GM12891 (cell line): ENCODE results near the gene RANBP17. TPM values are rescaled to one million over a fixed set of nuclear protein-coding genes. Genes with fewer than 3 reads are reported as not detected.
"Not testable (repeated sequence)": the region's sequence is repeated elsewhere in the genome, so short reads cannot be mapped to it uniquely, and the experiment has no call there.

Experiments
- DNase-seq: peaks from one replicate; pipeline ENCODE4 v3.0.0; 2011; ENCODE audit warnings: low spot score; ENCODE audit not compliant: insufficient read length
- FAIRE-seq: peaks from 2 replicates; lab custom pipeline; 2011; peaks lifted over from hg19 to GRCh38; lab: Jason Lieb, UNC
- PAX5 ChIP-seq: IDR thresholded peaks from 2 replicates; pipeline ENCODE4 v1.6.1; 2011; ENCODE audit warnings: low read length, moderate library complexity, mild to moderate bottlenecking; ENCODE audit not compliant: insufficient read depth, severe bottlenecking
- POLR2A ChIP-seq: IDR thresholded peaks from 2 replicates; pipeline ENCODE4 v1.6.1; 2011; ENCODE audit warnings: low read depth, low read length, control low read depth
- POLR2AphosphoS5 ChIP-seq: IDR thresholded peaks from 2 replicates; pipeline ENCODE4 v1.6.1; 2011; ENCODE audit warnings: low read depth, low read length, control low read depth
- POU2F2 ChIP-seq: IDR thresholded peaks from 2 replicates; pipeline ENCODE4 v1.6.1; 2011; ENCODE audit warnings: low read depth, mild to moderate bottlenecking, control low read depth, low read length, moderate library complexity
- SPI1 ChIP-seq: IDR thresholded peaks from 2 replicates; pipeline ENCODE4 v1.6.1; 2011; ENCODE audit warnings: low read depth, low read length, control low read depth
- TAF1 ChIP-seq: IDR thresholded peaks from 2 replicates; pipeline ENCODE4 v1.6.1; 2011; ENCODE audit warnings: low read depth, low read length, control low read depth
- polyA plus RNA-seq: library from polyadenylated mRNA; unstranded; fragments of >200 nt; gene quantifications from one replicate; pipeline ENCODE4 v1.2.1, GENCODE V29; 2012; ENCODE audit warnings: low read depth, missing spikeins, inconsistent platforms; ENCODE audit not compliant: missing spikeins

The RANBP17 gene
- polyA plus RNA-seq: not detected

GRCh38 chr5:170861917-170862766 lies at the start of gene RANBP17:
TSS of gene RANBP17 (plus strand) at chr5:170862018.
- DNase-seq (peak; percentile 11), FAIRE-seq (no peak)
- TF ChIP-seq TAF1 (no peak), POLR2AphosphoS5 (no peak), POLR2A (no peak), PAX5 (no peak), POU2F2 (no peak), SPI1 (no peak)

DNA sequence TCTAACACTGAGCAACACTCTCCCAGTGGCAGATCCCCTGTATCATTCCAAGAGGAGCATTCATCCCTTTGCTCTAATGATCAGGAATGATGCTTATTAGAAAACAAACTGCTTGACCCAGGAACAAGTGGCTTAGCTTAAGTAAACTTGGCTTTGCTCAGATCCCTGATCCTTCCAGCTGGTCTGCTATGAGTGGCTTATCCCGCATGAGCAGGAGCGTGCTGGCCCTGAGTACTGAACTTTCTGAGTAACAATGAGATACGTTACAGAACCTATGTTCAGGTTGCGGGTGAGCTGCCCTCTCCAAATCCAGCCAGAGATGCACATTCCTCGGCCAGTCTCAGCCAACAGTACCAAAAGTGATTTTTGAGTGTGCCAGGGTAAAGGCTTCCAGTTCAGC lies 48.6 kb upstream of the RANBP17 start:
- TF ChIP-seq PAX5 (no peak), POLR2A (no peak), TAF1 (no peak), POLR2AphosphoS5 (no peak), POU2F2 (no peak), SPI1 (no peak)
- FAIRE-seq (no peak), DNase-seq (no peak)

DNA sequence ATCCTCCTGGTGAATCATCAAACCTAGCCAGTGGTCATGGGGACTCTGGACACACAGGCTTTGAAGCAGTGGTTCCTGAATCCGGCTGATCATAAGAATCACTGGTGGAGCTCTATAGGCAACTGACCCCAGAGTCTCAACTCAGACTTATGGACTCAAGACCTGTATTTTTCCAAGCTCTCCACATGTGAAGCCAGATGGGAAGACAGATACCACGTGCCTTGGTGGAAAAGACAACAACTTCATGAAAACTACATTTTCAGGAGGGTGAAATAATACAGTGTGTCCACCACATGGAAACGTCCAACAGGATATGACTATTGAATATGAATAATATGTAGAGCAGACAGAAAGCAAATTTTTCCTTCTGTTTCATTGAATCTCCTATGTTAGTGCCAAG lies 44.6 kb upstream of the RANBP17 start:
- DNase-seq (no peak), FAIRE-seq (no peak)
- no peak for TF ChIP-seq SPI1
- TF ChIP-seq POLR2AphosphoS5: no peak
- no peak for TF ChIP-seq POLR2A
- TF ChIP-seq POU2F2: no peak
- TF ChIP-seq TAF1: no peak
- TF ChIP-seq PAX5: no peak

GRCh38 chr5:170818232-170818631 lies 43.6 kb upstream of the RANBP17 start:
- TF ChIP-seq TAF1: no peak
- no peak for TF ChIP-seq POU2F2
- DNase-seq (no peak), FAIRE-seq (no peak)

DNA sequence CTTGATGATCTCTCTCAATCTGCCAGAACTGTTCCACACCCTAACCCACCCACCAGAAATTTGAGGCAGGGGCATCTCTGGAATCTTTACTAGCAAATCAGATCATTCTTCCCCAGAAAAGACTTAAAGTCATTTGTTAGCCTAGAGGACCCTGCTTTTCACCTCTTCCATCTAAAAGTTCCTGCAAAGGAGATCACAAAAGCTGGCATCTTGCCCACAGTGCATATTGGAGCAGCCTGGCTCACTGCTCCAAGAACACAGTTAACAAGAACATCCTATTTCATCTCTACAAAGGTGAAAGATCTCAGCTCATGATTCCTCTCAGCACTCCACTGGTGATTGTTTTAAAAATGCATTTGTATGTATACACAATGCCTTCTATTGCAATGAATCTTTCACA lies 42.0 kb upstream of the RANBP17 start:
- TF ChIP-seq POLR2AphosphoS5 (no peak), SPI1 (no peak), TAF1 (no peak), PAX5 (no peak), POU2F2 (no peak), POLR2A (no peak)
- FAIRE-seq (no peak), DNase-seq (no peak)

GRCh38 chr5:170821257-170821800 lies 40.5 kb upstream of the RANBP17 start:
- FAIRE-seq: no peak
- DNase-seq: no peak
- TF ChIP-seq POU2F2 (no peak), TAF1 (no peak), POLR2AphosphoS5 (no peak), PAX5 (no peak), SPI1 (no peak), POLR2A (no peak)

DNA sequence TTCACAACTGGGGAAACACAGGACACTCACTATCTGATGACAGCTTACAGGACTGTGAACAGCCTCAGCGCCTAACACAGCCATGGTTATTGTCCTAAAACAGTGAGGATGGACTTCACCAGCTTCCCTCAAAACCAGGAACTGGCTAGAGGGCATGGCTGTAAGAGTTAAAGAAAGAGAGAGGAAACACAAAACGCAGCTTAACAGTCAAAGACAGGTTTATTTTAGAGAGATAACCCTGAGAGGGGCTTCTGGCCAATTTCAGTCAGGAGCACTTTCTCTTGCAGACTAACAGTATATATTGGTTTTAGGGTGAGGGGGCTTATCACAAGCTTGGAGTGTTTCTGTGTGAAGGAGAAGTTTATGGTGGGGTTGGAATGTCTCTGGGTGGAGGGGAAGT lies 35.7 kb upstream of the RANBP17 start:
- TF ChIP-seq PAX5 (no peak), POLR2AphosphoS5 (no peak), POU2F2 (no peak), TAF1 (no peak), POLR2A (no peak)
- FAIRE-seq (no peak), DNase-seq (no peak)

DNA sequence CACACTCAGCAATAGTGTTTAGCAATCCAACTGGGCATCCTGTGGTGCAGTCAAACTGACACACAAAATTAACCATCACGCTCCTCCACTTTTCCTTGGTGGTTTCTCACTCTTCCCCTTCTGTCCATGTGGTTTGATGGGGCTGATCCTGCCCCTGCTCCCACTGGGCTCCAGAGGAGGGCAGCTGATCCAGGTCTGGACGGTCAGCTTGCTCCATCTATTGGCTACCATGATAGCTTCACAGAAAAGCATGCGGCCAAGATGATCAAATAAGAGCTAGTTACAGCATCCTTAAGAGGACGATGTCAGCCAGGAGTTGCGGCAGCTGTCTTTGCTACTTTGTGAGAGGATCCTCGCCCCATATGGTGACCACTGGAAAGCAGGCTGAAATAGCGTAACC lies 29.6 kb upstream of the RANBP17 start:
- TF ChIP-seq PAX5 (no peak), POU2F2 (no peak), SPI1 (no peak), POLR2A (no peak), TAF1 (no peak), POLR2AphosphoS5 (no peak)
- FAIRE-seq (no peak), DNase-seq (no peak)

GRCh38 chr5:170833981-170834380 lies 27.8 kb upstream of the RANBP17 start:
- not testable (repeated sequence) for DNase-seq
- peak; percentile 26 for FAIRE-seq

- no peak for DNase-seq
- no peak for FAIRE-seq
- TF ChIP-seq POU2F2: no peak
- no peak for TF ChIP-seq PAX5
- TF ChIP-seq SPI1: no peak
- TF ChIP-seq POLR2A: no peak
- TF ChIP-seq TAF1: no peak
- TF ChIP-seq POLR2AphosphoS5: no peak
These were observed 25.6 kb upstream of the RANBP17 start for GRCh38 chr5:170836226-170836625.
